LHCN-M2 (cell line): ENCODE results near the gene KNOP1. TPM values are rescaled to one million over a fixed set of nuclear protein-coding genes. Genes with fewer than 3 reads are reported as not detected.
"Not testable (repeated sequence)": the region's sequence is repeated elsewhere in the genome, so short reads cannot be mapped to it uniquely, and the experiment has no call there.

Experiments used
- DNase-seq: peaks from one replicate; pipeline ENCODE4 v3.0.0-alpha.2; 2012; ENCODE audit warnings: low read depth
- total RNA-seq: library from RNA; depleted of rRNA; stranded (reverse); fragments of >200 nt; gene quantifications from 2 replicates; pipeline ENCODE4 v1.2.3, GENCODE V29; 2014

The KNOP1 gene
- total RNA-seq, 1 experiment from 2014 or later: 16.6 TPM

DNA sequence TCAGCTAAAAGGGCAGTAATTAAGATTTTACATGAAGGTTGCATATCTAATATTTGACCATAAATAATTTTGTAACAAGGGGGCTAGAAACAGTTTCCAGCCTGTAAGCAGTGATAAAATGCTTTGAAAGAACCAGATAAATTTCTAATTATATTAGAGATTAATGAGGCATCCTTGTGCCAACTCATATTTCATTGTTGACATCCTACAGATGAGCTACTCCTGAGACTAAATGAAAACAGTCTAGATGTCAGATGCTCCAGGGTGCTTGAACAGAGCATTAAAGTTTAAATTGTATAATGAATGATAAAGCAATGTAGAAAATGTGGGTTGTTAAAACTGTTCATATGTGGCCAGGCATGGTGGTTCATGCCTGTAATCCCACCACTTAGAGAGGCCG, 23.3 kb upstream of the KNOP1 start:
- no peak for DNase-seq

DNA sequence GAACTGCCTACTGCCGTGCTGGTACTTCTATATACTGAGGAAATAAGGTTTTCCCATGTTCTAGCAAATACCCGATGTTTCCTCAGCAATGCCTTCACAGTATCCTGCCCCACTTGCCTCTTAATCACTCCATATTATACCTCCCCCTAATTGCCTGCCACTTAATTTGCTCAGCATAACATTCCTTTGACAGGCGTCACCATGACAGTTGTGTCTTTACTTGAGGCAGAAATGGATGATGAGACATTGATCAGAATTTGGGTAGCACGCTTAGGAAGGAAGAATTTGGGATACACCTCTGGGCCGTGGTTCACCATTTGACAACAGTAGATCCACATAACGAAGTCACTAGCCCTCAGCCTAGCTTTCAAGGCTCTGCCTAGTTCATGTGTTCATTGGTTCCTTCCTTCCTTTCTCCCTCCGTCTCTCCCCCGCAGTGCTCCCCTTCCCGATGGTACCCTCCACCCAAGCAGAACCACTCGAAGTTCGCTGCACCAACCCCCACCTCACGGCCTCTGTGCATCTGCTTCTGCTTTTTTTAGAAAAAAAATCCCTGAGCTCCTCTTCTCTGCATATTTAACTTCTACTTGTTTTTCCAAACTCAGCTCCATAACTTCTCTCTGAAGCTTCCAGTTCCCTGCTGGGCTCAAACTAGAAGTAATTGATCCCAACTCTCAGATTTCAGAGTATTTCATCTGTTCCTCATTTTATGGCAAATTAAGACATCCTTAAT, 19.4 kb upstream of the KNOP1 start:
- DNase-seq: no peak

DNA sequence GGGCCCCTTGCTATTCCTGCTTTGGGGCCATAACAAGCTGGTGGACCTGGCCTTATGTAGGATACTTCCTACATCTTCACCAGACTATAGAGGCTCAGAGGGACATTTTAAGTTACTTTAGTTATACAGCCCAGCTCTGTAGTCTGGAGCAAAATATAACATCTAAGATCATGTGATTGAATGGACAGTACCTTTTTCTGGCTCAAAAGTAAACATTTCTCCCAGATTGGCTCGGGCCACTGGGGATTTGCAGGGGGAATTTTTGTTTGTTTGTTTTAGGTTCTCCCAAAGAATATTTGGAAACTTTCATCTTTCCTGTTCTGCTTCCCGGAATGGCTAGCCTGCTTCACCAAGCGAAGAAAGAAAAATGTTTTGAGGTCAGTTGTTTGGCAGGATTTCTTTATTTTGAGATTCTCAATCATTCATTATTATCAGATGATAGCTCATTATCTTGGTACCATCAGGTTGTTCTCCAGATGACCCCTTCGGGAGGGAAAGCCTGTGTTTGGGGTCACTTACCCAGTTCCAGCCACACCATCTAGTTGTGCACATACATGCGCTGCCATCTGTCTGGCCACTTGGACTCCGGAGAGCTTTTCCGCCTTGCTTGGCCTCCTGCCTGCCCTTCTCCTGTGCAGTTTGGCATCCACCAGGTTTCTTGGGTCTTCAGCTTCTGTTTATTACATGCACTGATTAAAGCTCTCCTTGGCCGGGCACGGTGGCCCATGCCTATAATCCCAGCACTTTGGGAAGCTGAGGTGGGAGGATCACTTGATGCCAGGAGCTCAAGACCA, 17.2 kb upstream of the KNOP1 start:
- no peak for DNase-seq

- no peak for DNase-seq
Measured at GRCh38 chr16:19733551-19733950, 15.5 kb upstream of the KNOP1 start.

- no peak for DNase-seq
Measured at GRCh38 chr16:19728636-19728965, 10.6 kb upstream of the KNOP1 start.

- no peak for DNase-seq
Measured at GRCh38 chr16:19722981-19723380, 5.0 kb upstream of the KNOP1 start.

- no peak for DNase-seq
Measured at GRCh38 chr16:19722269-19722952, 4.4 kb upstream of the KNOP1 start.

DNA sequence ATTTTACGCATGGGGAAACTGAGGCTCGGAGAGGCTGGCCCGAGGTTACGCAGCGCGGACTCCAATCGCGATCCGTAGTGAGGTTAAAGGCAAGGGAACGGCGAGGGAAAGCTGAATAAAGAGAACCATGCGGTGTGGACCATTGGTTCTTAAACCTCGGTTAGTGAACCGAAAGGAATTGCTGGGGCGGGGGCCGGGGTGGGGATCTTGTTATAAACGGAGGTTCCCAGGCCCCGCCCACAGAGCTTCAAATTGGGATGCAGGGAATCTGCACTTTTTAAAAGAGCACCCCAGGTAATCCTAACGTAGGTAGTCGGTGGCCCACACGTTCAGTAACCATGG, 568 bp upstream of the KNOP1 start:
- no peak for DNase-seq

DNA sequence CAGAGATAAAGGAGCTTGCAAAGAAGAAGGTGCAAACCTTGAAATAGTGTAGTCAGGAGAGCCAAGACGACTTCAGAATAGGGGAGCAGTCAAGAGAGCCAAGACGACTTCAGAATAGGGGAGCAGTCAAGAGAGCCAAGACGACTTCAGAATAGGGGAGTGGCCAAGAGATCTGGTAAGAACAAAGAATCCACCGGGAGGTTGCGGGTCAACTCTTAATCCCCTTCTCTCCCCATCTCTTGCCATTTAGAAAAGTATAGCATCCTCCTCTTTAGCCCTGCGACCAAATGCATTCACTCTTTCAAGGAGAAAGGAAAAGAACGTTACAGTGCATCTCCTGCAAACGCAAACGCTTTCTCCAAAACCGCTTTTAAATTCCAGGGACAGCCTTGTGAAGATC, 713 bp downstream of the KNOP1 start:
- DNase-seq: no peak

GRCh38 chr16:19716728-19717127, 1.3 kb downstream of the KNOP1 start:
- DNase-seq: not testable (repeated sequence)

GRCh38 chr16:19716183-19716582, 1.8 kb downstream of the KNOP1 start:
- DNase-seq: no peak

DNA sequence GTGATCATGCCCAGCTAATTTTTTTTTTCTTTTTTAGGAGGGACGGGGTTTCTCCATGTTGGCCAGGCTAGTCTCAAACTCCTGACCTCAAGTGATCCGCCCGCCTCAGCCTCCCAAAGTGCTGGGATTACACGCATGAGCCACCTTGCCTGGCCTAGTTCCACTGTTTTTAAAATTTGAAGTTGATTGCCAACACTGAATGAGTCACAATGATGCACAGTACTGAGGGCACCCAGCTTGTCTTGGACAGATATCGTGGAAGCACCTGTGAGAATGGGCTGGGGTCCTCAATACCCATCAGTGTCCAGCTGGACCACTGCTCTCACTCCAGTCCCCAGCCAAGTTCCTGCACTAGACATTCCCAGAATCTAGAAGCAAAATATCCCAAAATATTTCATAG, 2.5 kb downstream of the KNOP1 start:
- no peak for DNase-seq

DNA sequence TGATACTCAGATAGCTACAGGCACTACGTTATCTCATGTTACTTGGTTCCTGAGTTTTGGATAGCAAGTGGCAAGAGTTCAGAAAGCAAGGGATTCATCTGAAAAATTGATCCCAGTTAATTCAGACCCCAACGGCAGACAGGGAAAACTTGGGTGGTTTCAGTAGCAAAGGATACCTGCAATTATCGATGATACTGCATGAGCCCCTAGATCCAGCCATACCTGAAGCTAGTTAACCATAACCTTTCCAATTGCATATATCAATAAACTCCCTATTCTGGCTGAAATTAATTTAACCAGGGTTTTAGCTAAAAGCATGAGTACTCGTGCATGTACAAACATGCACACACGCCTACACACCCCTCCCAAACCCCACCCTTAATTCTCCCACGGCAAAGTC, 4.3 kb downstream of the KNOP1 start:
- DNase-seq: no peak

GRCh38 chr16:19712418-19713058, 5.5 kb downstream of the KNOP1 start:
- no peak for DNase-seq

DNA sequence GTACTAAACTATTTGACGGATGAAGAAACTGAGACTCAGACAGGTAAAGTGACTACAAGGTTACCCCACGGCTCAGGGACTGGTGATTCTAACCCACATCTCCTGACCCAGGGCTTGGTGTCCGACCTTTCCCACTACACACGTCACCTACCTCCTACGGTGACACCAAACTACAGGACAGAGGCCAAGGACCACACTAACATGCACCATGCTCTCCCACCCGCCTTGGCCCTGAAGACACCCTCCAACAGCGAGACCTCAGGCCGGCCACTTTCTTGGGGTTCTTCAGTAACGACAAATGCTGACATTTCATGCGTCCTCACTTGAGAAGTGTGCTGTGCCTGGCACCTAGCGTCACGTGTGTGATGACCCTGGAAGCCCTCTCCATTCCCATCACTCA, 6.4 kb downstream of the KNOP1 start:
- no peak for DNase-seq

GRCh38 chr16:19710991-19711545, 7.0 kb downstream of the KNOP1 start:
- no peak for DNase-seq

- DNase-seq: no peak
Measured at GRCh38 chr16:19710191-19710908, 7.7 kb downstream of the KNOP1 start.

DNA sequence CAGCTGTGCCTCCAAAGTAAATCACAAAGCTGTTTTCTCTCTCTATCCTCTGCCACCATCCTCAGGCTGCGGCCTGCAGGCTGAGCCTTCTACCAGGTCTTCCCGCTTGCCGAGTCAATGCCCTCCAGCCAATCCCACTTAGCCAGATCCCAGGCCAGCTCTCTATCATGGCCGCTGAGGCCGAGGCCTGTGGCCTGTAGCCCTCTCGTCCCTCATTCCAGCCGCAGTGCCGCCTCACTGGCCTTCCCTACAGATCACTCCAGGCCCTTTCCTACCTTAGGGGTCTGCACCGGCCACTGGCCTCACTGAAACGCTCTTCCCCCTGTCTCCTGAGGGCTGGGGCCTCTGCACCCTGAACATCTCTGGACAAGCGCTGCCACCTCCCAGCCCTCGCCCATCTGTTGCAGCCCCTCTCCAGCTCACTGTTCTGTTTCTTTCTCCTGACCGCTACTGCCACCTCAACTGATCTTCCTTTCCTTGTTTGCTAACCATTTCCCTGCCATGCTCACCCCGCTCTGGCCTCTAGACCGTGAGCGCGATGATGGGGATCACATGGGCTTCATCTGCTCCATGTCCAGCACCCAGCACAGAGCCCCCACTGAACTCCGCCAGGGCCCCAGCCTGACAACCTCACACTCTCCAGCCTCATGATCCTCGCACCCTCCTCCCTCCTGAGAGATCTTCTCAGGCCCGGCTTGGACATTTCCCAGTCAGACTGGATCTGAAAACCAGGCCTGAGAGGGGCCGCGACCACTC, 8.5 kb downstream of the KNOP1 start:
- no peak for DNase-seq

DNA sequence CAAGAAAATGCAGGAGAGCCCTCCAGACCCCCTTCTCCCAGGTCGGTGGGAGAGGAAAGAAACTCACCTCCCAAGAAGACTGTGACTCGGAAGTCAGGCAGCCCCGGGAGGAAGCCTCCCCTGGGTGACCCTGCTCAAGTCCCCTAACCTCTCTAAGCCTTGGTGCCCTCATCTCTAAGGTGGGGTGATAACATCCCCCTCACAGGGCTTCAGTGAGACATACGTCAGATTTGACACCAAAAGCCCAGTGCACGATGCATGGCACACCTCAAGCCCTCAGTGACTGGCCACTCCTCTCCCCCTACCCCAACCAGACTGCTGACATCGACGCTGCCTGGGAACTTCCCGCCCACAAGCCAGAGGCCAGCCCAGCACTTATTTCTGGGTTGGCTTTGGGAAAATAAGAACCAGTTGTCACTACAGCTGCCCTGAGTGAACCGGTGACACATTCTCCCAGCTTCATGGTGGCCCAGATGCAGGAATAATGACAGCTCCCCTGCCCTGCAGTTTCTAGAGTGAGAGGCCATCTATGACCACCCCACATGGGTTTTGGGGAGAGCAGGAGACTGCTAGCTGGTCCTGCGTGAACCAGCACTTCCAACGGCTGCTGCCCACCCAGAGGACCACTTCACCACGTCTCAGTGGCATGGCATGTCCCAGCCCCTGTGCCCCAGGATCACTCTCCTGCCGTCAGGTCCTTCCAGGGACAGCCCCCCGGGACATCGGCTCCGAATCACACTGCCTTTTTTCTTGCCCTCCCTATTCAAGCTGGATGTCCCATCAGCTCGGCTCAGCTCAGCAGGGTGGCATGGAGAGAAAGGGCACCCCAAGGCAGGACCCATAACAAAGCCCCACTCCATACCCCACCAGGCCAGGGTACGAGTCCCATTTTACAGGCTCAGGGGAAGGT, 9.5 kb downstream of the KNOP1 start:
- no peak for DNase-seq
